ENCODE measurements around the gene TMEM186.

DNA sequence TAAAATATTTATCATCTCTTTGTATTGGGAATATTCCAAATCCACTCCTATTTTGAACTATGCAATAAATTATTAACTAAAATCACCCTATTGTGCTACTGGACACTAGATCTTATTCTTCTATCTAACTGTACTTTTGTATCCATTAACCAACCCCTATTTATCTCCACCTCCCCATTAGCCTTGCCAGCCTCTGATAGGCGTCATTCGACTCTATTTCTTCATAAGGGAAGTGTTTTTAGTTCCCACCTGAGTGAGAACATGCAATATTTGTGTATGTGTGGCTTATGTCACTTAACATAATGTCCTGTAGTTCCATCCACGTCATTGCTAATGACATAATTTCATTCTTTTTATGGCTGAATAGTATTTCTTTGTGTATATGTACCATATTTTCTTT lies 23.9 kb downstream of the TMEM186 start:
- TF ChIP-seq, protein P1, sequence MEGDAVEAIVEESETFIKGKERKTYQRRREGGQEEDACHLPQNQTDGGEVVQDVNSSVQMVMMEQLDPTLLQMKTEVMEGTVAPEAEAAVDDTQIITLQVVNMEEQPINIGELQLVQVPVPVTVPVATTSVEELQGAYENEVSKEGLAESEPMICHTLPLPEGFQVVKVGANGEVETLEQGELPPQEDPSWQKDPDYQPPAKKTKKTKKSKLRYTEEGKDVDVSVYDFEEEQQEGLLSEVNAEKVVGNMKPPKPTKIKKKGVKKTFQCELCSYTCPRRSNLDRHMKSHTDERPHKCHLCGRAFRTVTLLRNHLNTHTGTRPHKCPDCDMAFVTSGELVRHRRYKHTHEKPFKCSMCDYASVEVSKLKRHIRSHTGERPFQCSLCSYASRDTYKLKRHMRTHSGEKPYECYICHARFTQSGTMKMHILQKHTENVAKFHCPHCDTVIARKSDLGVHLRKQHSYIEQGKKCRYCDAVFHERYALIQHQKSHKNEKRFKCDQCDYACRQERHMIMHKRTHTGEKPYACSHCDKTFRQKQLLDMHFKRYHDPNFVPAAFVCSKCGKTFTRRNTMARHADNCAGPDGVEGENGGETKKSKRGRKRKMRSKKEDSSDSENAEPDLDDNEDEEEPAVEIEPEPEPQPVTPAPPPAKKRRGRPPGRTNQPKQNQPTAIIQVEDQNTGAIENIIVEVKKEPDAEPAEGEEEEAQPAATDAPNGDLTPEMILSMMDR (IDR thresholded peaks at IDR 0.05 in 2 of 3, conservative IDR thresholded peaks at IDR 0.05 in 1 of 3; ENCODE audit: insufficient read depth in 2 of 3, low read depth in 1 of 3, low read length in 3 of 3), result no peak
- no peak for TF ChIP-seq FOXA3 (CRISPR knock-in tag; conservative IDR thresholded peaks at IDR 0.05 in 1 of 2, IDR thresholded peaks at IDR 0.05 in 1 of 2)
- TF ChIP-seq TAF1 (IDR thresholded peaks at IDR 0.05; ENCODE audit: control insufficient read depth, extremely low read depth, insufficient read depth, low read length, severe bottlenecking), result no peak
- no peak for TF ChIP-seq GATA2 (CRISPR knock-in tag; IDR thresholded peaks at IDR 0.05)
- no peak for TF ChIP-seq EP300 (IDR thresholded peaks at IDR 0.05; ENCODE audit: low read length)

Data from K562 (cell line).